GM12865 (cell line): Measurements from ENCODE around the gene TRAM2.

Experiments used
- DNase-seq: peaks from one replicate; pipeline ENCODE4 v3.0.0; 2010; ENCODE audit warnings: low read depth
- H3K4me3 ChIP-seq: 2 replicates; pipeline ENCODE4 v1.5.1; 2011; ENCODE audit warnings: mild to moderate bottlenecking, low read depth, low read length, control low read depth
- TF ChIP-seq, protein P1 (sequence below): IDR thresholded peaks from 2 replicates; pipeline ENCODE4 v1.5.1; 2011; ENCODE audit warnings: low read length, control low read depth, low read depth, inconsistent platforms; ENCODE audit not compliant: insufficient read depth; ENCODE audit errors: missing control alignments

TRAM2 gene

DNA sequence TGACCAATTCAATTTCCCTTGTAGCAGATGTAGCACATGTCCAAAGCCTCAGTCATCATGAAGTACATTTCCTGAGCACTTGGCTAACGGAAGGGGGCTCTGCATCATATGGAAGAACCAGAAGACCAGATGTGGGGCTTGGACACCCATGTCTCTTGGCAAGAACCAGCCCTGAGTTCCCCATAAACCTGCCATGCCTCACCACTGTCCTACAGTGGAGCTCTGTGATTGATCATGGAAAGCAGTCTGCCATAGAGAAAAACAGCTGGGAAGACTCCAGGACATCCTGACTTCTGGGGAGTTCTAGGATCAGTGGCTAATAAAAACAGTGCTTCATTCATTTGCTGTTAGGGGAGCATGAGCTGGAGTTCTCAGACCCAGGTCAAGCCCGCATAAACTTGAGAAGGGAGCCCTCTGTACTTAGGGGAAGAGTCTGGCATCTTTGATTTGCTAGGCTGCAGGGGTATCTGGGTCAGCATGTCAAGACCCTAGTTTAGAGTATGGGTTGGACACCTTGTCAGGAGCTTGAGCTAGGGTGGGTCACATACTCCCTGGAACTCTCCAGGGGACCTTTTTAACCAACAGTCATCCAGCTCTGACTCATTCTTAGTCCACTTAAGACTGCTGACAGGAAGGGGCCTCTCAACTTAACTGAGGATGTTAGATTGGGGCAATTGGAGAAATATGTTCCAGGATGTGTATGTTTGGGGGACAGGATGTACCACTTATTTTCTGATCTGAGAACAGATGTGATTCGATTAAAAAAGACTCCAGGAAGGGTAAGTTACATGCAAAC, 26.3 kb upstream of the TRAM2 start:
- TF ChIP-seq, protein P1, sequence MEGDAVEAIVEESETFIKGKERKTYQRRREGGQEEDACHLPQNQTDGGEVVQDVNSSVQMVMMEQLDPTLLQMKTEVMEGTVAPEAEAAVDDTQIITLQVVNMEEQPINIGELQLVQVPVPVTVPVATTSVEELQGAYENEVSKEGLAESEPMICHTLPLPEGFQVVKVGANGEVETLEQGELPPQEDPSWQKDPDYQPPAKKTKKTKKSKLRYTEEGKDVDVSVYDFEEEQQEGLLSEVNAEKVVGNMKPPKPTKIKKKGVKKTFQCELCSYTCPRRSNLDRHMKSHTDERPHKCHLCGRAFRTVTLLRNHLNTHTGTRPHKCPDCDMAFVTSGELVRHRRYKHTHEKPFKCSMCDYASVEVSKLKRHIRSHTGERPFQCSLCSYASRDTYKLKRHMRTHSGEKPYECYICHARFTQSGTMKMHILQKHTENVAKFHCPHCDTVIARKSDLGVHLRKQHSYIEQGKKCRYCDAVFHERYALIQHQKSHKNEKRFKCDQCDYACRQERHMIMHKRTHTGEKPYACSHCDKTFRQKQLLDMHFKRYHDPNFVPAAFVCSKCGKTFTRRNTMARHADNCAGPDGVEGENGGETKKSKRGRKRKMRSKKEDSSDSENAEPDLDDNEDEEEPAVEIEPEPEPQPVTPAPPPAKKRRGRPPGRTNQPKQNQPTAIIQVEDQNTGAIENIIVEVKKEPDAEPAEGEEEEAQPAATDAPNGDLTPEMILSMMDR, result no peak
- H3K4me3 ChIP-seq, result no peak overlapping the region
- peak; percentile 44 for DNase-seq

DNA sequence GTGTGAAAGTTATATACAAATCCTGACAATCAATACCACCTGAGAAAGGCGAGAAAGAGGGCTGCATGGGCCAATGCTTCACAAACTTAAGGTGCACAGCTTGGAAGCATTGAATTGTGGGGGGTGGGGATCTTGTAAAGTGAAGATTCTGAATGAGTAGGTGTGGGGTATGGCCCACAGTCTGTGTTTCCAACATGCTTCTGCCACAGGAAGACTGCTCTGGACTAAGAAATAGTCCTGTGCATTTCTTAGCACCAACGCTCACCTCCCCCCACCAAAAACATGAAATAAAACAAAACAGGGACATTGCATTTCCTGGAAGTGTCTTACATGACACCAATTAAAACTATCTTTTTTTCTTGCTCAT, 21.9 kb upstream of the TRAM2 start:
- DNase-seq, result peak; percentile 30
- TF ChIP-seq, protein P1, result no peak
- no peak overlapping the region for H3K4me3 ChIP-seq

GRCh38 chr6:52598123-52598823, 21.4 kb upstream of the TRAM2 start:
- H3K4me3 ChIP-seq, result no peak overlapping the region

DNA sequence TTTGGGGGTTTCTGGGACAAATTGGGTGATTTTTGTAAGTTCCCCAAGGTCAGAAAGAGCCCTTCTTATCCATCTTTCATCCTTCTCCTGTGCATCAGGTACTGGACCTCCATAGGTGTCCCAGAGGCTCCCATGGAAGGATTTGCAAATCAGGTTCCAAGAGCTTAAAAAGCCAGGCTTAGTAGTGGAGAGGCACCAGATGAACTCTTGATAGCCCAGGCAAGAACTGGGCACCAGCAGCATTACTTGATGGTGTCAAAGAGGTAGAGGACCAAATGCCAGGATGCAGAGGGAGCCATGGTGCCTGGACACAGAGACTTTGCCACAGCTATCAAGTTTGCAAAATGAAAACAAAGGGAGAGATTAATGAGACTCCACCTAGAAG, 20.9 kb upstream of the TRAM2 start:
- TF ChIP-seq, protein P1, result no peak
- H3K4me3 ChIP-seq, result no peak overlapping the region
- no peak for DNase-seq

More at GRCh38 chr6:52598123-52598823, 21.4 kb upstream of the TRAM2 start:
- peak; percentile 81 for DNase-seq
- TF ChIP-seq, protein P1, result peak; percentile 57

DNA sequence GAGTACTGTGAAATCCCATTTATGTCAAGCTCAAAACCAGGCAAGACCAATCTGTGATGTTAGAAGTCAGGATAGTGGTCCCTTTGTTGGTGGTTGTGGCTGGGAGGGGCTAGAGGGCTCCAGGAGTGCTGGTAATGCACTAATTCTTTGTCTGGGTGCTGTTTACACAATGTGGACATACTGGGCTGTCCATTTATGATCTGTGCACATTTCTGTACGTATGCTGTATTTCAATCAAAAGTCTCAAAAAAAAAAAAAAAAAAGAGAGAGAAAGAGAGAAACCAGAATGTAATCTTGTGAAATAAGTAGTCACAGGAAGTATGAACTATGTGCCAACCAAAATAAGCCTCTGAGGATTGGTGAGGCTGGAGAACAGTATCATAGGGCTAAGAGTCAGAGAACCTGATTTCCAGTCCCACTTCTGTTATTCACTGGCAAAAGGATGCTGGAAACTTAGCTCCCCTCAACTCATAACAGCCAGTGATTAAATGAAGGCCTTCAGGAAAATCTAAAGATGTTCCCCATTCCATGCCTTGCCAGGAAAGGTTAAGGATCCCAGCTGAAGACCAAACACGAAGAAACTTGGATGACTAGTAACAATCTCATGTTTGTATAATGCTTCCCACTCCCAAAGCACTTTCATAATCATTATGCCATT, 19.6 kb upstream of the TRAM2 start:
- no peak for DNase-seq
- TF ChIP-seq, protein P1, result no peak
- no peak overlapping the region for H3K4me3 ChIP-seq

- TF ChIP-seq, protein P1, result no peak
- peak; percentile 69 for DNase-seq
- H3K4me3 ChIP-seq, result no peak overlapping the region
These were observed 18.9 kb upstream of the TRAM2 start for GRCh38 chr6:52595796-52596130.
